MCF 10A (cell line): Measurements from ENCODE around the gene ATXN2. TPM values are rescaled to one million over a fixed set of nuclear protein-coding genes. Genes with fewer than 3 reads are reported as not detected.
"Not testable (repeated sequence)": the region's sequence is repeated elsewhere in the genome, so short reads cannot be mapped to it uniquely, and the experiment has no call there.

Experiments used
- BruUV-seq: library from RNA; stranded (reverse); fragments of 400-500 nt; replicated peaks from 2 replicates; lab custom pipeline; 2021; lab: Mats Ljungman, UMichigan
- CTCF ChIA-PET: fragments of 300-600 bp; sonication (Branson Sonifier 250); formaldehyde crosslinking; extraction: SDS; loops from one replicate; lab custom pipeline; 2021; ENCODE audit warnings: antibody characterized with exemption, inconsistent platforms; lab: Yijun Ruan, JAX
- POLR2A ChIA-PET: fragments of 300-600, 350-650 bp; sonication (Branson Sonifier 250); formaldehyde crosslinking; extraction: SDS; loops from one replicate; lab custom pipeline; 2020; ENCODE audit warnings: antibody characterized with exemption, inconsistent platforms; lab: Yijun Ruan, JAX
- DNase-seq: peaks from one replicate; pipeline ENCODE4 v3.0.0-alpha.2; 2018; ENCODE audit not compliant: unreplicated experiment
- H3K27ac Mint-ChIP-seq: one replicate; pipeline ENCODE4 v1.8.0; 2022; ENCODE audit warnings: mild to moderate bottlenecking, low read depth, mixed read lengths; ENCODE audit not compliant: unreplicated experiment
- H3K27me3 Mint-ChIP-seq: one replicate; pipeline ENCODE4 v1.8.0; 2022; ENCODE audit warnings: mixed read lengths; ENCODE audit not compliant: insufficient read depth, unreplicated experiment
- H3K36me3 Mint-ChIP-seq: one replicate; pipeline ENCODE4 v1.8.0; 2022; ENCODE audit warnings: mild to moderate bottlenecking, moderate library complexity, mixed read lengths; ENCODE audit not compliant: insufficient read depth, unreplicated experiment
- H3K4me1 Mint-ChIP-seq: one replicate; pipeline ENCODE4 v1.8.0; 2022; ENCODE audit warnings: mixed read lengths; ENCODE audit not compliant: insufficient read depth, unreplicated experiment
- H3K4me3 Mint-ChIP-seq: one replicate; pipeline ENCODE4 v1.8.0; 2022; ENCODE audit warnings: mild to moderate bottlenecking, moderate library complexity, mixed read lengths; ENCODE audit not compliant: unreplicated experiment
- H3K9me3 Mint-ChIP-seq: one replicate; pipeline ENCODE4 v1.8.0; 2022; ENCODE audit warnings: mixed read lengths; ENCODE audit not compliant: unreplicated experiment
- CTCF ChIP-seq: fragments of 200-600 bp; IDR thresholded peaks from one replicate; pipeline ENCODE4 v1.8.0; 2022; ENCODE audit warnings: antibody characterized with exemption, mild to moderate bottlenecking; ENCODE audit not compliant: unreplicated experiment
- intact Hi-C: fragments of 100-400 bp; cut with micrococcal nuclease; formaldehyde crosslinking; loops from 2 replicates; pipeline ENCODE4 v1.14.1; 2022
- total RNA-seq: library from RNA; stranded (reverse); gene quantifications from 2 replicates; pipeline ENCODE4 v1.2.3, GENCODE V29; 2022

Gene ATXN2
- total RNA-seq, 1 experiment from 2014 or later: 70.6 TPM

DNA sequence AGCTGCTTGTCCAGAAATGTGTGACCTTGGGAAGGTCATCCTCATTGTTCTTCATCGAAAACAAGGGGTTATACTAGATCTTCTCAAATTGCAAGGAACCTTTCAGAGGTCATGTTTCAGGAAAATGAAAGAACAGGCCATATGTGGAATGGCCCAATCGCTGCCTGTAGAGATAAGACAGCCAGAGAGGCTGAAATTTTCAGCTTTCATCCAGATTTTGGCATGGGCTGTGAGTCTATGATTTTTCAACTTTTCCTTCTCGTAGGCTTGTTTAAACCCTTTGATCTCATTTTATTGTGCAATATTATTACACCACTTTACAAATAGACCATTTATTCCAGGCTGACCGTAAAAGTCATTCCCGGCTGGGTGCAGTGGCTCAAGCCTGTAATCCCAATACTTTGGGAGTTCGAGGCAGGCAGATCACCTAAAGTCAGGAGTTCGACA lies 17.1 kb upstream of the ATXN2 start:
- intact Hi-C loops: no loop called here
- ChIA-PET CTCF (no interaction called here), POLR2A (no interaction called here)
- Mint-ChIP-seq H3K36me3 (no peaks in the 10 kb centered on the region), H3K27ac (no peak overlapping the region), H3K27me3 (no peaks in the 10 kb centered on the region), H3K4me3 (no peak overlapping the region), H3K9me3 (no peaks in the 10 kb centered on the region), H3K4me1 (no peaks in the 10 kb centered on the region)
- TF ChIP-seq CTCF: no peak
- no TSS peak for BruUV-seq
- no peak for DNase-seq

GRCh38 chr12:111607239-111607638 lies 8.1 kb upstream of the ATXN2 start:
- POLR2A ChIA-PET: interaction anchor here (0.6 to 0.7 kb wide), 2 partner anchors 86 to 394 kb away, joined by 3 read pairs; no protein-coding TSS in a partner anchor
- Mint-ChIP-seq H3K4me1 (no peaks in the 10 kb centered on the region), H3K4me3 (no peak overlapping the region), H3K36me3 (no peaks in the 10 kb centered on the region), H3K27me3 (no peaks in the 10 kb centered on the region), H3K9me3 (no peaks in the 10 kb centered on the region), H3K27ac (no peak overlapping the region)
- no TSS peak for BruUV-seq
- CTCF ChIA-PET: no interaction called here
- intact Hi-C loops: no loop called here
- no peak for TF ChIP-seq CTCF
- DNase-seq: no peak

- ChIA-PET CTCF (interaction anchor here (0.7 kb wide), 2 partner anchors 13 to 457 kb away, joined by 3 read pairs; no protein-coding TSS in a partner anchor), POLR2A (interaction anchor here (0.6 kb wide), 2 partner anchors 86 to 107 kb away, joined by 3 read pairs; no protein-coding TSS in a partner anchor)
- Mint-ChIP-seq H3K27ac (no peak overlapping the region), H3K9me3 (no peaks in the 10 kb centered on the region), H3K4me1 (no peaks in the 10 kb centered on the region), H3K36me3 (no peaks in the 10 kb centered on the region), H3K27me3 (no peaks in the 10 kb centered on the region), H3K4me3 (no peak overlapping the region)
- intact Hi-C loops: no loop called here
- no peak for DNase-seq
- no peak for TF ChIP-seq CTCF
- no TSS peak for BruUV-seq
These were observed 7.7 kb upstream of the ATXN2 start for GRCh38 chr12:111606767-111607230.

DNA sequence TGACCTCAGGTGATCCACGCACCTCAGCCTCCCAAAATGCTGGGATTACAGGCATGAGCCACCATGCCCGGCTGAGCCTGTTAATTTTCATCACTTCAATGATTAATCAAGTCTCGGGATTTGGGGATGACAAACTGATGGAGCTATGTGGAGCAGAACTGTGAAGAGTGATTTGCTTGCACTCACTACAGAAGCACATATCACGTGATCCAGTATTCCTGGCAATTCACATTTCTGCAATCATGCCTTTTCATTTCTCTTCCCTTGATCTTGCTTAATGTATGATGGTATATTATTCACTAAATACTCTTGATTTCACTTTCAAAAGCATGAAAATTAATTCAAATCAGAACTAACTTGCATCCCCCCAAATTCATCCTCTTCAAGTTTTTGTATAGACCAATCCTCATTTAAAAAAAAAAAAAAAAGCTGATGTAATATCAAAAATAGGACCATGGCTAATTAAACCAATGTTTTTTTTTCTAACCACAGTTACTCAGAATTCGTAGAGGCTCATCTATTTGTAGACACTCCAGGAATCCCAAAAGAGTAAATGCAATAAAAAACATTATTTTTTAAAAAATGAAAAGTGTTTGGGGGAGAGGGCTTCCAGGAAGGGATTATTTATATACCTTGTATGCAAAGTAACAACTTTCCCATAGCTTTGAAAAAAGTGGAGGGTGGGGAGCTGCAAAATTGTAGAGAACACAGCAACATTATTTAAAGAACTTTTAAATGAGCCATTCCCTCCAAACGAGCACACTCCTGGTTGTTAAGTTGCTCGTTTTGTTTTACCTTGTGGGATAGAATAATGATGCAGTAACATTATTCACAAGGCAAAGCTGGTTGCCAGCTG lies 7.0 kb upstream of the ATXN2 start:
- intact Hi-C loops: no loop called here
- H3K4me1 Mint-ChIP-seq: no peaks in the 10 kb centered on the region
- no peak for TF ChIP-seq CTCF
- H3K27ac Mint-ChIP-seq: no peak overlapping the region
- no TSS peak for BruUV-seq
- H3K27me3 Mint-ChIP-seq: no peaks in the 10 kb centered on the region
- H3K4me3 Mint-ChIP-seq: no peak overlapping the region
- DNase-seq: no peak
- ChIA-PET POLR2A (interaction anchor here (0.6 kb wide), 1 partner anchor 108 kb away, joined by 3 read pairs; no protein-coding TSS in a partner anchor), CTCF (interaction anchor here (0.7 kb wide), 2 partner anchors 12 to 456 kb away, joined by 3 read pairs; no protein-coding TSS in a partner anchor)
- H3K36me3 Mint-ChIP-seq: no peaks in the 10 kb centered on the region
- no peaks in the 10 kb centered on the region for H3K9me3 Mint-ChIP-seq

DNA sequence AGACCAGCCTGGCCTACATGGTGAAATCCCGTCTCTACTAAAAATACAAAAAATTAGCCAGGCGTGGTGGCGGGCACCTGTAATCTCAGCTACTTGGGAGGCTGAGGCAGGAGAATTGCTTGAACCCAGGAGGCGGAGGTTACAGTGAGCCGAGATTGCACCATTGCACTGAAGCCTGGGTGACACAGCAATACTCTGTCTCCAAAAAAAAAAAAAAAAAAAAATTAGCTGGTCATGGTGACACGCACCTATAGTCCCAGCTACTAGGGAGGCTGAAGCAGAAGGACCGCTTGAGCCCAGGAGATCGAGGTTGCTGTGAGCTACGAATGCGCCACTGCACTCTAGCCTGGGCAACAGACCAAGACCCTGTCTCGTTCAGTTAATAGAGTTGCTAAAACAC lies 3.7 kb upstream of the ATXN2 start:
- H3K27me3 Mint-ChIP-seq, H3K9me3 Mint-ChIP-seq, BruUV-seq, H3K4me1 Mint-ChIP-seq, H3K4me3 Mint-ChIP-seq, DNase-seq, H3K36me3 Mint-ChIP-seq, H3K27ac Mint-ChIP-seq, intact Hi-C loops: not testable (repeated sequence)
- ChIA-PET POLR2A (interaction anchor here (1.1 kb wide), 1 partner anchor 19 kb away, joined by 4 read pairs; no protein-coding TSS in a partner anchor), CTCF (interaction anchor here (0.6 kb wide), 1 partner anchor 716 kb away, joined by 3 read pairs; no protein-coding TSS in a partner anchor)
